Right renal pelvis (tissue), 4 donors: ENCODE measurements around the gene MCF2L. TPM values are rescaled to one million over a fixed set of nuclear protein-coding genes. Genes with fewer than 3 reads are reported as not detected.

Experiments used
- DNase-seq, 4 donors: peaks; one replicate each; pipeline ENCODE4 v3.0.0-alpha.2; 2013; ENCODE audit warnings: low read depth in 4 of 4, low spot score in 3 of 4, missing footprints in 1 of 4
- polyA plus RNA-seq, 4 donors: library from polyadenylated mRNA; unstranded; fragments of 120-200 nt; gene quantifications; one replicate each; pipeline ENCODE4 v1.2.1, GENCODE V29; 2013; ENCODE audit not compliant: insufficient read length in 4 of 4

The MCF2L gene
- polyA plus RNA-seq, 4 donors: 29.4 to 36.8 (median 32.9) TPM

GRCh38 chr13:113013878-113014751 lies 45.1 kb downstream of the MCF2L start:
- no peak for DNase-seq

DNA sequence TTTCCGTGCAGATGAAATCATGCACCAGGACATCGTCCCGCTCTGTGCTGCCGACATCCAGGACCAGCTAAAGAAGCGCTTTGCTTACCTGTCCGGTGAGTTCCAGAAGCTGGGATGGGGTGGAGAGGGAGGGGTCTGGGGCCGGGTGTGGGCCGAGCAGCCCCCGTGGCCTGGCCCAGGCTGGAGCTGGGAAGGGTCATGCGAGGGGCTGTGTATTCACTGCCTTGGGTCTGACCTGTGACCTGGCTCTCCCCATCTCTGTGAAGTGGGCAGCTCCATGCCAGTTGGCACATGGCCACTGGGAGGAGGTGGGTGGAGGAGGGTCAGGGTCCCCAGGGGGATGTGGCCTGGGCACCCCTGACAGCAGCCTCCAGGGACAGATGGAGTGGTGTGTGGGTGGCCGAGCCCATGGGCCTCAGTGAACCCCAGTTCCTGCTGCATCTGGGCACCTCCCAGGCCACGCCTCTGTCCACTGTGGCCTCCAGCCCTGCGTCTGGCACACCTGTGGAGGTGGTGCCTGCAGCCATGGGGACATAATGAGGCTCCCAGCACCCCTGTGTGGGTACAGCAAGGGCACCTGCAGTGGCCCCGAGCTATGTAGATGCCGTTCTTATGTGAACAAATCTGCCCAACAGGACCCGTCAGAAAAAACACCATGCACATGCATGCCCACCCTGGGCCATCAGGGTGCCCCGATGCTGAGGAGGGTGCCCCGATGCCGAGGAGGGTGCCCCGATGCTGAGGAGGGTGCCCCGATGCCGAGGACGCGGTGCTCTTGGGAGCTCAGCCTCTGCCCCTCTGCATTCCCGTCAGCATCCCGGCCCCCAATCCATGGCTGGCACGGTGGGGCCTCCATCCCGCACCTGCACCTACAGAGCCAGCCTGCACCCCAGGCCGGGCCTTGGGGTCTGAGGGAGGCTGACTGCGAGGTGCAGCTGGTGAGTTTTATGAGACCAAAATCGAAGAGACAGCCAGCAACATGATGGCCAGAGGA lies 46.0 kb downstream of the MCF2L start:
- DNase-seq: no peak

GRCh38 chr13:113015826-113016525 lies 47.0 kb downstream of the MCF2L start:
- no peak for DNase-seq

GRCh38 chr13:113016526-113017295 lies 47.7 kb downstream of the MCF2L start:
- DNase-seq: no peak

- no peak for DNase-seq
Measured at GRCh38 chr13:113017506-113018215, 48.6 kb downstream of the MCF2L start.

- no peak for DNase-seq
Measured at GRCh38 chr13:113018676-113019465, 49.9 kb downstream of the MCF2L start.

- no peak for DNase-seq
Measured at GRCh38 chr13:113020323-113021080, 51.5 kb downstream of the MCF2L start.

DNA sequence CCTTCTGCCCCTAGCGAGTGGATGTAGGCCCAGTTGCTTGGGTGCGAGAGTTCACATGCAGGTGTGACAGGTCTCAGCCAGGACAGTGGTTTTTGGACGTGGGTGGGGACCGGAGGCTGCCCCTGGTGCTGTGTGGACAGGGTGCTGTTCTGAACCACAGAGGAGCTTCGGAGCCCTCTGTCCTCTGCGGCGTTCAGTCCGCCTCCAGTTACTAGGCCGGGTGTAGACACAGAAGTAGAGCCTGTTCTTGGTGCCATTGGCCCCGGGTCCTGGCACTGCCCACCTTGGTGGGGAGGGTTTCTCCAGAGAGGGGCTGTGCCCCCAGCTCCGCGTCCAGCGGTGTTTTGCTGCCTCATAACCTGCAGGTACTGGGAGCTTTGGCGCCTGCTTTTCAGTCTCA lies 52.4 kb downstream of the MCF2L start:
- DNase-seq: no peak

- no peak for DNase-seq
Measured at GRCh38 chr13:113021811-113022210, 52.8 kb downstream of the MCF2L start.

DNA sequence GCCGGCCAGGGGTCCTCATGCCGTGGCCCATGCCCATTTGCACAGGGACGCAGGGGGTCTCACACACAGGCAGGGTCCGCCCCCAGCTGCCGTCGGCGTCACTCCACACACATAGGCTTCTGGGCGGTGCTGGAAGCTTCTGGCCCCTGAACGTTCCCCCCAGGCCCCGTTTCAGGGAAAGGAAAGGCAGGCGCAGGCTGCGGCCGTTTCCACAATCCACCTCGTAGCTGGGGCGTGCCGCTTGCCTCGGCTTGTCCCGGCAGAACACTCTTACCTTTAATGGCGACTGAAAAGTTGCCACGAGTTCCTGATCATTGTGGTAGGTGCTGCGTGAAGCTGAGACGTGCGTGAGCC lies 53.4 kb downstream of the MCF2L start:
- DNase-seq: no peak

- no peak for DNase-seq
Measured at GRCh38 chr13:113022745-113023574, 53.9 kb downstream of the MCF2L start.

DNA sequence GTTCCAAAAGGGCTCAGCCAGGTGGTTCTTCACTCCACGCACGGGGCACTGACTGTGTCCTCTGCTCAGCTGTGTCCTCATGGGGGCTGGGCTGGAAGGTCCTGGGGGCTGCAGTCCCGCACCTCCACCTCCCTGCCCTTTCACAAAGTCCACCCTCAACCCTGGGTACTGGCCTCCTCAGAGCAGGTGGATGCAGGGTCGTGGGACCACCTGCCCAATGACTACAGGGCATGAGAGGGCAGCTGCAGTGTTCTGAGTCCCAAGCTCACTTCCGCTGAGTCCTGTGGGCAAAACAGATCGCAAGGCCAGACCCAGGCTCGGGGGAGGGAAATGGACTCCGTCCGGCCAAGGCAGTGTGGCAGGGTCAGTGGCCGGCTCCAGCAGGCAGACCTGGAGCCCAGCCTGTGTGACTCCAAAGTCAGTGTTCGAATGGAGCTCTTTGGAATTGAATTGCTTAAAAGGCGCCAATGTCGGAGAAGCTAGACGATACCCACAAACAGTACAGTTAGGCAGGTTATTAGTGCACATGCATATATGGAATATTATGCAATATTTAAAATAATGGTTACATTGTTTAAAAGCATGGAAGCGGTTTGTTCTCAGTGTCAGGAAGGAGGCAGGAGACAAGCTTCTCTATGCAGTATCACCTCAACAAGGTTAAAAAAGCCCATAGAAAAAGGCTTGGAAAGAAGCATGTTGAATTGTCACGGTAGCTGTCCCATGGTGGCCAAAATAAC lies 54.8 kb downstream of the MCF2L start:
- no peak for DNase-seq

- DNase-seq: no peak
Measured at GRCh38 chr13:113024466-113024865, 55.5 kb downstream of the MCF2L start.

DNA sequence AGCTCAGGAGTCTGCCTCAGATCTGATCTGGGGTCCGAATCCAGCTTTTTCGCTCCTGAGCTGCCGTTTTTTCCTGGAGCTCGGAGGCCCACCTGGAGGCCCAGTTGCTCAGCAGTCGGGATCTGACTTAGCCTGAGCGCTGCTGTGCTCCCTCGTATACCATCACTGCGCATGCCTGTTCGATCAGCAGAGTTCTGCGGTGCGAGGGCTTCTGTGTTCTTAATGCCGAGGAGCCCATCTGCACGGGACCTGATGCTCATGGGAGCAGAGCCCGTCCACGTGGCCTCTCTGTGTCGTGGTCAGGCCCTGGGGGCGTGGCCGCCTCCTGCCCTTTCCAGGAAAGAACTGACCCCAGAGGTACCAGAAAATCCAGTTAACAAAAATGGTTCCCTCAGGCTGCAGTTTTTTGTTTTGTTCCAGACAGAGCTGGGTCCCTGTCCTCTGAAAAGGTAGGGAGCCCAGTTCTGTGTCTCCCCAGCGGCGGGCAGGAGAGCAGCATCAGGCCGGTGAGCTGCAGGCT lies 57.4 kb downstream of the MCF2L start:
- no peak for DNase-seq

GRCh38 chr13:113027095-113027494 lies 58.1 kb downstream of the MCF2L start:
- no peak for DNase-seq

DNA sequence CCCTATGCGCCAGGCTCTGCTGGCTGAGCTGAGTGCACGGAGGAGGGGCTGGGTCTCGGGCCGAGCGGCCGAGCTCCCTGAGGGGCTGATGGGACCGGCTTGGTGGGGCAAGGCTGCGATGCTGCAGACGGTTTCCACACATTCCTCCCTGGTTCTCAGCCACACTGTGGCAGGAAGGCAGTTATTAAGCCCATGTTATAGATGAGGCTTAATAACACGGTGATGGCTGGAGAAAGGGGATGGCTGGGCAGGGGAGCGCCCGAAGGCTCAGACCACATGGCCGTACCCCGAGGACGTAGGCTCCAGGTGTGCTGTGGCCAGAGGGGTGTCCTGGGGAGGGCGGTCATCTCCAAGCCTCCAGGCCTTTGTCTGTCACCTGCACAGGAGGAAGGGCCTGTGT lies 58.6 kb downstream of the MCF2L start:
- no peak for DNase-seq
